Measurements from ENCODE around the gene TMEM161B.
"Not testable (repeated sequence)": the region's sequence is repeated elsewhere in the genome, so short reads cannot be mapped to it uniquely, and the experiment has no call there.

TMEM161B gene

GRCh38 chr5:88183255-88183654, 85.4 kb downstream of the TMEM161B start:
- no peak for DNase-seq (ENCODE audit: low read depth, low spot score)

- not testable (repeated sequence) for DNase-seq (ENCODE audit: low read depth, low spot score)
These were observed 91.2 kb downstream of the TMEM161B start for GRCh38 chr5:88177486-88177885.

- peak; percentile 83 for DNase-seq (ENCODE audit: low read depth, low spot score)
These were observed 95.5 kb downstream of the TMEM161B start for GRCh38 chr5:88172847-88173758.

- no peak for DNase-seq (ENCODE audit: low read depth, low spot score)
These were observed 109.1 kb downstream of the TMEM161B start for GRCh38 chr5:88159591-88159990.

- no peak for DNase-seq (ENCODE audit: low read depth, low spot score)
These were observed 110.6 kb downstream of the TMEM161B start for GRCh38 chr5:88158056-88158455.

GRCh38 chr5:88154891-88155290, 113.8 kb downstream of the TMEM161B start:
- DNase-seq (ENCODE audit: low read depth, low spot score), result no peak

GRCh38 chr5:88150747-88151146, 117.9 kb downstream of the TMEM161B start:
- no peak for DNase-seq (ENCODE audit: low read depth, low spot score)

- peak; percentile 54 for DNase-seq (ENCODE audit: low read depth, low spot score)
These were observed 122.8 kb downstream of the TMEM161B start for GRCh38 chr5:88145611-88146467.

- DNase-seq (ENCODE audit: low read depth, low spot score), result no peak
These were observed 123.4 kb downstream of the TMEM161B start for GRCh38 chr5:88145221-88145610.
